K562 (cell line): ENCODE measurements around the gene ZC3HAV1L. TPM values are rescaled to one million over a fixed set of nuclear protein-coding genes. Genes with fewer than 3 reads are reported as not detected.
A peak's percentile ranks its signal among the peaks of the same experiment; 100 is the strongest.

Source experiments
- ARID1B ChIP-seq: fragments of 450-650 bp; IDR thresholded peaks from 2 replicates; pipeline ENCODE4 v1.6.1; 2016; ENCODE audit warnings: antibody characterized with exemption, mild to moderate bottlenecking, inconsistent platforms
- CBFA2T2 ChIP-seq: fragments of 450-650 bp; conservative IDR thresholded peaks from 2 replicates; pipeline ENCODE4 v1.6.1; 2017; ENCODE audit warnings: mild to moderate bottlenecking
- CBX1 ChIP-seq: sonication (generic); IDR thresholded peaks from 2 replicates; pipeline ENCODE4 v1.6.1; 2016; ENCODE audit warnings: antibody characterized with exemption, low read depth, mild to moderate bottlenecking
- CGGBP1 ChIP-seq: fragments of 250-450 bp; sonication (Bioruptor Pico); IDR thresholded peaks from 2 replicates; pipeline ENCODE4 v1.9.0; 2021; ENCODE audit warnings: mild to moderate bottlenecking
- CXXC5 ChIP-seq: fragments of 250-450 bp; sonication (Bioruptor Pico); IDR thresholded peaks from 2 replicates; pipeline ENCODE4 v1.8.0; 2022; ENCODE audit warnings: inconsistent platforms, mild to moderate bottlenecking, moderate library complexity
- HDGF ChIP-seq: fragments of 450-650 bp; IDR thresholded peaks from 2 replicates; pipeline ENCODE4 v1.6.1; 2016
- HIVEP1 ChIP-seq: fragments of 250-450 bp; sonication (Bioruptor Pico); IDR thresholded peaks from 2 replicates; pipeline ENCODE4 v1.4.0; 2020; ENCODE audit warnings: mild to moderate bottlenecking
- KAT7 ChIP-seq: sonication (generic); formaldehyde crosslinking; IDR thresholded peaks from 2 replicates; pipeline ENCODE4 v1.8.0; 2022; ENCODE audit warnings: missing genetic modification reagents, mild to moderate bottlenecking, borderline replicate concordance
- KHSRP ChIP-seq: fragments of 450-650 bp; IDR thresholded peaks from 2 replicates; pipeline ENCODE4 v1.6.1; 2017
- MAFF ChIP-seq: IDR thresholded peaks from 2 replicates; pipeline ENCODE4 v1.6.1; 2012; ENCODE audit warnings: low read length, improper control_type of control experiment
- MIER1 ChIP-seq: fragments of 450-650 bp; IDR thresholded peaks from 2 replicates; pipeline ENCODE4 v1.6.1; 2016; ENCODE audit warnings: antibody characterized with exemption, mild to moderate bottlenecking, low read depth
- NCOA6 ChIP-seq: fragments of 450-650 bp; IDR thresholded peaks from 2 replicates; pipeline ENCODE4 v1.6.1; 2017; ENCODE audit warnings: mild to moderate bottlenecking
- NEUROD1 ChIP-seq: fragments of 150-350 bp; IDR thresholded peaks from 2 replicates; pipeline ENCODE4 v1.6.1; 2014; ENCODE audit warnings: borderline replicate concordance, low read length, low read depth; ENCODE audit not compliant: partially characterized antibody
- PHF20 ChIP-seq: fragments of 450-650 bp; IDR thresholded peaks from 2 replicates; pipeline ENCODE4 v1.6.1; 2018; ENCODE audit not compliant: partially characterized antibody
- PYGO2 ChIP-seq: fragments of 450-650 bp; IDR thresholded peaks from 2 replicates; pipeline ENCODE4 v1.6.1; 2016; ENCODE audit warnings: mild to moderate bottlenecking, missing genetic modification characterization, moderate library complexity, missing compliant biosample characterization
- RBM15 ChIP-seq: fragments of 200-400 bp; formaldehyde crosslinking; IDR thresholded peaks from 2 replicates; pipeline ENCODE4 v1.6.1; 2018; ENCODE audit warnings: mild to moderate bottlenecking, low read length, moderate library complexity; ENCODE audit not compliant: insufficient read depth
- SNIP1 ChIP-seq: fragments of 450-650 bp; IDR thresholded peaks from 2 replicates; pipeline ENCODE4 v1.7.1; 2017; ENCODE audit warnings: low read depth, mild to moderate bottlenecking
- SRF ChIP-seq, 2 experiments: fragments of 250-450, 450-650 bp in 1 of 2; sonication (Bioruptor Pico) in 1 of 2; sonication (generic) in 1 of 2; formaldehyde crosslinking; IDR thresholded peaks; 2 replicates each; pipeline versions ENCODE4 v1.5.0 to v1.5.1; 2020 to 2022; ENCODE audit warnings: mild to moderate bottlenecking in 1 of 2, missing genetic modification reagents in 1 of 2
- U2AF1 ChIP-seq: fragments of 200-400 bp; formaldehyde crosslinking; optimal IDR thresholded peaks from 2 replicates; pipeline ENCODE3; 2017; ENCODE audit warnings: mild to moderate bottlenecking, low read depth, low read length, moderate library complexity
- ZNF143 ChIP-seq: sonication (generic); formaldehyde crosslinking; IDR thresholded peaks from 2 replicates; pipeline ENCODE4 v1.9.0; 2022; ENCODE audit warnings: mild to moderate bottlenecking, missing genetic modification reagents
- ZNF609 ChIP-seq: sonication (generic); formaldehyde crosslinking; IDR thresholded peaks from 2 replicates; pipeline ENCODE4 v1.8.1; 2023; ENCODE audit warnings: missing genetic modification reagents, mild to moderate bottlenecking, borderline replicate concordance
- ZNF639 ChIP-seq, 2 experiments: fragments of 200-800 bp in 1 of 2; sonication (Bioruptor generic) in 1 of 2; sonication (generic) in 1 of 2; formaldehyde crosslinking in 1 of 2; IDR thresholded peaks in 1 of 2; conservative IDR thresholded peaks in 1 of 2; 2 replicates each; pipeline versions ENCODE4 v1.5.0 to v1.6.1; 2016 to 2020; ENCODE audit warnings: missing compliant biosample characterization in 1 of 2, missing genetic modification characterization in 1 of 2, missing genetic modification reagents in 1 of 2
- polyA plus RNA-seq, 8 experiments: library from polyadenylated mRNA; depleted of rRNA in 4 of 8; stranded (reverse) in 5 of 8; unstranded in 3 of 8; fragments of >200 nt; fragmentation: Nextera tagmentation in 2 of 8; fragmentation: Illumina TruSeq in 1 of 8; extraction: Ambion mirVana in 2 of 8; extraction: Trizol in 1 of 8; gene quantifications; 2 replicates each; pipeline versions ENCODE4 v1.2.1 to v1.2.3, GENCODE V29; 2011 to 2014; ENCODE audit warnings: inconsistent platforms in 1 of 8, missing spikeins in 1 of 8
- total RNA-seq, 7 experiments: library from RNA; depleted of rRNA in 6 of 7; stranded (reverse); fragments of >200 nt in 6 of 7; fragmentation: Illumina TruSeq in 2 of 7; extraction: Trizol in 2 of 7; gene quantifications; 2 replicates each; pipeline versions ENCODE4 v1.2.1 to v1.2.3, GENCODE V29; 2011 to 2021; ENCODE audit warnings: low replicate concordance in 1 of 7

ZC3HAV1L gene
- total and polyA plus RNA-seq, 9 of the 15 experiments (the other 6 are each of a cell fraction or from before 2014, with no cell fraction given), result not detected

GRCh38 chr7:139043823-139044812 is 8.3 kb upstream of the ZC3HAV1L start (continued):
- TF ChIP-seq ZNF609 (CRISPR knock-in tag) (no peak), CXXC5 (CRISPR knock-in tag) (peak; percentile 75), ZNF143 (CRISPR knock-in tag) (0 out of 2 replicates have a peak, but pooled peaks have one; percentile 23), HIVEP1 (no peak), MAFF (peak; percentile 98), ZNF639 (CRISPR knock-in tag; conservative IDR thresholded peaks at IDR 0.05 in 1 of 2, IDR thresholded peaks at IDR 0.05 in 1 of 2) (peak in 1 of 2 experiments; percentile 80; a peak in 2 of 4 replicates), MIER1 (peak; percentile 94), KHSRP (peak; percentile 57; the same call in 1 of the 2 replicates), NEUROD1 (peak; percentile 92), CGGBP1 (CRISPR knock-in tag) (no peak), NCOA6 (no peak), ARID1B (peak; percentile 98), CBFA2T2 (peak; percentile 90), HDGF (no peak), PHF20 (no peak), SNIP1 (peak; percentile 46; the same call in 1 of the 2 replicates), PYGO2 (tag) (peak; percentile 18; the same call in 1 of the 2 replicates), CBX1 (no peak), RBM15 (no peak), U2AF1 (no peak), SRF (CRISPR knock-in tag; IDR thresholded peaks at IDR 0.05) (peak in 1 of 2 experiments; percentile 7; a peak in 1 of 4 replicates), KAT7 (CRISPR knock-in tag) (peak; percentile 50; the same call in 1 of the 2 replicates)
